K562 (cell line): Measurements from ENCODE around the gene DYSF. TPM values are rescaled to one million over a fixed set of nuclear protein-coding genes. Genes with fewer than 3 reads are reported as not detected.

Experiments
- CBX3 ChIP-seq, 2 experiments: IDR thresholded peaks; 1 replicate in 1 of 2; 2 replicates in 1 of 2; pipeline ENCODE4 v1.6.1; 2012; ENCODE audit warnings: inconsistent platforms in 2 of 2, low read length in 2 of 2, borderline replicate concordance in 1 of 2, control low read depth in 1 of 2
- ESRRA ChIP-seq: fragments of 450-650 bp; IDR thresholded peaks from 2 replicates; pipeline ENCODE4 v1.6.1; 2014; ENCODE audit warnings: low read depth, mild to moderate bottlenecking, moderate library complexity, borderline replicate concordance
- EWSR1 ChIP-seq: fragments of 450-650 bp; IDR thresholded peaks from 2 replicates; pipeline ENCODE4 v1.6.1; 2018; ENCODE audit warnings: borderline replicate concordance, mild to moderate bottlenecking, low read depth, moderate library complexity; ENCODE audit not compliant: partially characterized antibody
- JUND ChIP-seq, 2 experiments: IDR thresholded peaks; 2 replicates in 1 of 2; 3 replicates in 1 of 2; pipeline ENCODE4 v1.6.1; 2011; ENCODE audit warnings: borderline replicate concordance in 2 of 2, low read depth in 2 of 2, low read length in 2 of 2, improper control_type of control experiment in 1 of 2, missing biosample characterization in 1 of 2, missing genetic modification characterization in 1 of 2, missing genetic modification reagents in 1 of 2
- L3MBTL2 ChIP-seq: fragments of 450-650 bp; IDR thresholded peaks from 2 replicates; pipeline ENCODE4 v1.6.1; 2016; ENCODE audit warnings: mild to moderate bottlenecking, moderate library complexity
- MAFF ChIP-seq: IDR thresholded peaks from 2 replicates; pipeline ENCODE4 v1.6.1; 2012; ENCODE audit warnings: low read length, improper control_type of control experiment
- MAFK ChIP-seq: IDR thresholded peaks from 2 replicates; pipeline ENCODE4 v1.6.1; 2011; ENCODE audit warnings: low read length, improper control_type of control experiment
- MCM3 ChIP-seq: fragments of 450-650 bp; IDR thresholded peaks from 2 replicates; pipeline ENCODE4 v1.6.1; 2016
- MECOM ChIP-seq: fragments of 250-450 bp; sonication (Bioruptor Pico); IDR thresholded peaks from 2 replicates; pipeline ENCODE4 v1.8.0; 2022; ENCODE audit warnings: inconsistent platforms
- NFE2 ChIP-seq: IDR thresholded peaks from 2 replicates; pipeline ENCODE4 v1.6.1; 2014; ENCODE audit warnings: antibody characterized with exemption, low read depth
- NFE2L1 ChIP-seq: fragments of 450-650 bp; IDR thresholded peaks from 2 replicates; pipeline ENCODE4 v1.6.1; 2016; ENCODE audit warnings: missing genetic modification characterization, low read depth, mild to moderate bottlenecking, missing compliant biosample characterization, moderate library complexity, borderline replicate concordance
- TAF9B ChIP-seq: fragments of 450-650 bp; IDR thresholded peaks from 2 replicates; pipeline ENCODE4 v1.6.1; 2018; ENCODE audit warnings: mild to moderate bottlenecking; ENCODE audit not compliant: partially characterized antibody
- TRIM24 ChIP-seq, 2 experiments: fragments of 450-650 bp; IDR thresholded peaks; 2 replicates each; pipeline ENCODE4 v1.6.1; 2016
- YY1 ChIP-seq, 3 experiments: IDR thresholded peaks; 2 replicates each; pipeline ENCODE4 v1.6.1; 2011; ENCODE audit warnings: low read length in 2 of 3, mild to moderate bottlenecking in 2 of 3, moderate library complexity in 2 of 3, borderline replicate concordance in 1 of 3, control low read depth in 1 of 3, low read depth in 1 of 3; ENCODE audit not compliant: insufficient read depth in 3 of 3, insufficient replicate concordance in 2 of 3, control insufficient read depth in 1 of 3, insufficient read length in 1 of 3; ENCODE audit errors: extremely low read depth in 1 of 3
- ZNF316 ChIP-seq: fragments of 450-650 bp; IDR thresholded peaks from 2 replicates; pipeline ENCODE4 v1.6.1; 2016
- polyA plus RNA-seq, 8 experiments: library from polyadenylated mRNA; depleted of rRNA in 4 of 8; stranded (reverse) in 5 of 8; unstranded in 3 of 8; fragments of >200 nt; fragmentation: Nextera tagmentation in 2 of 8; fragmentation: Illumina TruSeq in 1 of 8; extraction: Ambion mirVana in 2 of 8; extraction: Trizol in 1 of 8; gene quantifications; 2 replicates each; pipeline versions ENCODE4 v1.2.1 to v1.2.3, GENCODE V29; 2011 to 2014; ENCODE audit warnings: inconsistent platforms in 1 of 8, missing spikeins in 1 of 8
- total RNA-seq, 7 experiments: library from RNA; depleted of rRNA in 6 of 7; stranded (reverse); fragments of >200 nt in 6 of 7; fragmentation: Illumina TruSeq in 2 of 7; extraction: Trizol in 2 of 7; gene quantifications; 2 replicates each; pipeline versions ENCODE4 v1.2.1 to v1.2.3, GENCODE V29; 2011 to 2021; ENCODE audit warnings: low replicate concordance in 1 of 7
- TF ChIP-seq, protein P1 (sequence below): sonication (generic); formaldehyde crosslinking; IDR thresholded peaks from 2 replicates; pipeline ENCODE4 v1.8.1; 2023; ENCODE audit warnings: mild to moderate bottlenecking, missing genetic modification reagents
- TF ChIP-seq, protein P2 (sequence below), 3 experiments: fragments of 200-800 bp in 1 of 3; fragments of 250-450 bp in 1 of 3; fragments of 450-650 bp in 1 of 3; sonication (Bioruptor Pico) in 1 of 3; sonication (Bioruptor generic) in 1 of 3; formaldehyde crosslinking in 1 of 3; IDR thresholded peaks; 2 replicates each; pipeline versions ENCODE4 v1.6.1 to v1.8.0; 2016 to 2022; ENCODE audit warnings: mild to moderate bottlenecking in 2 of 3, missing genetic modification characterization in 2 of 3, missing compliant biosample characterization in 1 of 3, moderate library complexity in 1 of 3

The DYSF gene
- total and polyA plus RNA-seq, 9 of the 15 experiments (the other 6 are each of a cell fraction or from before 2014, with no cell fraction given): 0.01 to 0.80 (median 0.29) TPM

DNA sequence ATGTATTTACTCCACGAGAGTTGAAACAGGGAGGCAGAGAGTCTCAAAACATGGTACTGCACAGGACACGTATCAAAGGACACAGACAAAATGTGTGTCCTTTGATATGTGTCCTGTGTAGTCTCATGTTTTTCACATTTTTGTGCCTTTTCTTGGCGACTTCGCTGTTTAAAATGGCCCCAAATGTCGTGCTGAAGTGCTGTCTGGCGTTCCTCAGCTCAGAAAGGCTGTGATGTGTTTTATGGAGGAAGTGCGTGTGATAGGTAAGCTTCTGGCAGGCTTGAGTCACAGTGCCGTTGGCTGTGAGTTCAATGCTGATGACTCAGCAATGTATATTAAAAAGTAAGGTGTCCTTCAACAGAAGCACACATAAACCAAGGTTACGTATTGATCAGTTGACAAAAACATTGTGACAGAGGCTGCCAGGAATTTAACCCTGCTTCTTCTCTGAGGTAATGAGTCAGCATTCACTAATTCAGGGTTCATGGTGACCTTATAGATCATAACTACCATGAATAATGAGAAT is 78.2 kb downstream of the DYSF start (continued):
- TF ChIP-seq, protein P1, sequence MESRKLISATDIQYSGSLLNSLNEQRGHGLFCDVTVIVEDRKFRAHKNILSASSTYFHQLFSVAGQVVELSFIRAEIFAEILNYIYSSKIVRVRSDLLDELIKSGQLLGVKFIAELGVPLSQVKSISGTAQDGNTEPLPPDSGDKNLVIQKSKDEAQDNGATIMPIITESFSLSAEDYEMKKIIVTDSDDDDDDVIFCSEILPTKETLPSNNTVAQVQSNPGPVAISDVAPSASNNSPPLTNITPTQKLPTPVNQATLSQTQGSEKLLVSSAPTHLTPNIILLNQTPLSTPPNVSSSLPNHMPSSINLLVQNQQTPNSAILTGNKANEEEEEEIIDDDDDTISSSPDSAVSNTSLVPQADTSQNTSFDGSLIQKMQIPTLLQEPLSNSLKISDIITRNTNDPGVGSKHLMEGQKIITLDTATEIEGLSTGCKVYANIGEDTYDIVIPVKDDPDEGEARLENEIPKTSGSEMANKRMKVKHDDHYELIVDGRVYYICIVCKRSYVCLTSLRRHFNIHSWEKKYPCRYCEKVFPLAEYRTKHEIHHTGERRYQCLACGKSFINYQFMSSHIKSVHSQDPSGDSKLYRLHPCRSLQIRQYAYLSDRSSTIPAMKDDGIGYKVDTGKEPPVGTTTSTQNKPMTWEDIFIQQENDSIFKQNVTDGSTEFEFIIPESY (CRISPR knock-in tag): no peak
- TF ChIP-seq NFE2 (peak; percentile 90), EWSR1 (no peak), ZNF316 (peak; percentile 97), MAFF (peak; percentile 91), JUND (IDR thresholded peaks at IDR 0.05; ENCODE audit: borderline replicate concordance, low read depth, low read length) (0 out of 2 replicates have a peak, but pooled peaks have one; percentile 4), JUND (tag; IDR thresholded peaks at IDR 0.05; ENCODE audit: borderline replicate concordance, low read depth, low read length) (peak; percentile 47; the same call in 1 of the 3 replicates), MCM3 (no peak), TRIM24 (IDR thresholded peaks at IDR 0.05) (peak in 1 of 2 experiments; percentile 58; a peak in 1 of 4 replicates), MECOM (CRISPR knock-in tag) (no peak), L3MBTL2 (peak; percentile 88), NFE2L1 (tag) (peak; percentile 42), ESRRA (no peak), TAF9B (no peak), CBX3 (IDR thresholded peaks at IDR 0.05; ENCODE audit: borderline replicate concordance in 1 of 2, low read length in 2 of 2) (peak in 1 of 2 experiments; percentile 72; a peak in 1 of 3 replicates), YY1 (IDR thresholded peaks at IDR 0.05; ENCODE audit: borderline replicate concordance in 1 of 3, control insufficient read depth in 1 of 3, extremely low read depth in 1 of 3, insufficient read depth in 3 of 3, insufficient read length in 1 of 3, insufficient replicate concordance in 2 of 3, low read depth in 1 of 3, low read length in 2 of 3) (peak in 1 of 3 experiments; percentile 81), MAFK (peak; percentile 89)
- TF ChIP-seq, protein P2, sequence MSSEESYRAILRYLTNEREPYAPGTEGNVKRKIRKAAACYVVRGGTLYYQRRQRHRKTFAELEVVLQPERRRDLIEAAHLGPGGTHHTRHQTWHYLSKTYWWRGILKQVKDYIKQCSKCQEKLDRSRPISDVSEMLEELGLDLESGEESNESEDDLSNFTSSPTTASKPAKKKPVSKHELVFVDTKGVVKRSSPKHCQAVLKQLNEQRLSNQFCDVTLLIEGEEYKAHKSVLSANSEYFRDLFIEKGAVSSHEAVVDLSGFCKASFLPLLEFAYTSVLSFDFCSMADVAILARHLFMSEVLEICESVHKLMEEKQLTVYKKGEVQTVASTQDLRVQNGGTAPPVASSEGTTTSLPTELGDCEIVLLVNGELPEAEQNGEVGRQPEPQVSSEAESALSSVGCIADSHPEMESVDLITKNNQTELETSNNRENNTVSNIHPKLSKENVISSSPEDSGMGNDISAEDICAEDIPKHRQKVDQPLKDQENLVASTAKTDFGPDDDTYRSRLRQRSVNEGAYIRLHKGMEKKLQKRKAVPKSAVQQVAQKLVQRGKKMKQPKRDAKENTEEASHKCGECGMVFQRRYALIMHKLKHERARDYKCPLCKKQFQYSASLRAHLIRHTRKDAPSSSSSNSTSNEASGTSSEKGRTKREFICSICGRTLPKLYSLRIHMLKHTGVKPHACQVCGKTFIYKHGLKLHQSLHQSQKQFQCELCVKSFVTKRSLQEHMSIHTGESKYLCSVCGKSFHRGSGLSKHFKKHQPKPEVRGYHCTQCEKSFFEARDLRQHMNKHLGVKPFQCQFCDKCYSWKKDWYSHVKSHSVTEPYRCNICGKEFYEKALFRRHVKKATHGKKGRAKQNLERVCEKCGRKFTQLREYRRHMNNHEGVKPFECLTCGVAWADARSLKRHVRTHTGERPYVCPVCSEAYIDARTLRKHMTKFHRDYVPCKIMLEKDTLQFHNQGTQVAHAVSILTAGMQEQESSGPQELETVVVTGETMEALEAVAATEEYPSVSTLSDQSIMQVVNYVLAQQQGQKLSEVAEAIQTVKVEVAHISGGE (CRISPR knock-in tag; IDR thresholded peaks at IDR 0.05): no peak
